HUDEP-2 (cell line): Measurements from ENCODE around the gene TRPC4AP.
"Not testable (repeated sequence)": the region's sequence is repeated elsewhere in the genome, so short reads cannot be mapped to it uniquely, and the experiment has no call there.

Source experiments
- DNase-seq, 76 experiments: peaks; one replicate each; lab custom pipeline; 2025; ENCODE audit not compliant: unreplicated experiment in 76 of 76; lab: John Stamatoyannopoulos, UW

TRPC4AP gene

DNA sequence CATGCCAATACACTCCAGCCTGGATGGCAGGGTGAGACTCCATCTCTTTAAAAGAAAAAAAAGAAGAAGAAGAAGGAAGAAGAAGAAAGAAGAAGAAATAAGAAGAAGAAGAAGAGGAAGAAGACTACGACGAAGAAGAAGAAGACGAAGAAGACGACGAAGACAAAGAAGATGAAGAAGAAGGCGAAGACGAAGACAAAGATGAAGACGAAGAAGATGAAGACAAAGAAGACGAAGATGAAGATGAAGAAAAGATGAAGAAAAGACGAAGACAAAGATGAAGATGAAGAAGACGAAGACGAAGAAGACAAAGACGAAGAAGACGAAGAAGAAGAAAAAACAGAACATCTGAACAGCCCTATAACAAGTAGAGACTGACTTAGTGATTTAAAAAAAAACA, 33.0 kb downstream of the TRPC4AP start:
- no peak for DNase-seq

- no peak for DNase-seq
These were observed 33.5 kb downstream of the TRPC4AP start for GRCh38 chr20:35059110-35059509.

GRCh38 chr20:35055445-35056276, 36.9 kb downstream of the TRPC4AP start:
- DNase-seq: no peak

- no peak for DNase-seq
These were observed 37.8 kb downstream of the TRPC4AP start for GRCh38 chr20:35054814-35055213.

GRCh38 chr20:35052616-35053015, 40.0 kb downstream of the TRPC4AP start:
- not testable (repeated sequence) for DNase-seq

DNA sequence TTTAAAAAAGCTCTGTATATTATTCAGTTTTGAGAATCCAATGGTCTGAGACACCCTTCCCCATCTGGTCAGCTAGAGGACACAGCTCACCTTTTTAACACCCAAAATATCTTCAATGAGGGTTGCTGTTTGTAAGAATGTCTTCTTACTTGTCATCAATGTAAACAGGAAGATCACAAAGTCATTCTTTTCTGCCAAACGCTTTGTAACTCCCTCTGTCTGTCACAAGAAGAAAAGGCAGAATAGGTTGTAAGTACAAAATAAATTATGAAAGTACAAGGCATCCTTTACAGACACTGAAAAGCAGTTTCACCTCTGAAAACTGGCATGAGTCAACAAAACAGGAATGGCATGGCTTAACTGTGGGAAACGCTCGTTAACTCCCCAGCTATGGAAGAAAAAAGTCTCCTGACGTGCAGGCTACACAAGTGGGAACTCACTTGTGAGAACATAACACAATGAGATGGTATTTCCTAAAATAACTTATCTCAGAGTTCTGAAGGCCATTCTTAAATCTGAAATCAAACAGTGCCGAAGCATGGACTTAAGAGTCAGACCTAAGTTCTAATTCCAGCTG, 42.7 kb downstream of the TRPC4AP start:
- no peak for DNase-seq

GRCh38 chr20:35048739-35049138, 43.9 kb downstream of the TRPC4AP start:
- DNase-seq: no peak

DNA sequence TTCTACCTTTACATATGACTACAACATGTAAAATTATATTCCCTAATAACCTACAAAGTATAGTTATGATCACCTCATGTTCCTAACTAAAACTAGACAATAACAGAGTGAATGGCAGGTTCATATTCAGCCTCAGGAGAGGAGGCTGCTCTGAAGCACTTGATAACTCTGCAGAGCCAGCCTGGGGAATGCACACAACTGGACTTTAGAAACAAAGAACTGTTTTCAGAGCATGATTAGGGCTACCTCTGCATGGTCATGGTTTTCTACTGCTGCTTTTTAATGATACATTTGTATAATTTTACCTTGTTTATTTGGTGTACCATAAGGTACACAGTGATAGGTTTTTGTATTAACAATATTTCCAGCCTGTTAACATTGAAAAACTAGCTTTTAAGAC, 50.3 kb downstream of the TRPC4AP start:
- no peak for DNase-seq

DNA sequence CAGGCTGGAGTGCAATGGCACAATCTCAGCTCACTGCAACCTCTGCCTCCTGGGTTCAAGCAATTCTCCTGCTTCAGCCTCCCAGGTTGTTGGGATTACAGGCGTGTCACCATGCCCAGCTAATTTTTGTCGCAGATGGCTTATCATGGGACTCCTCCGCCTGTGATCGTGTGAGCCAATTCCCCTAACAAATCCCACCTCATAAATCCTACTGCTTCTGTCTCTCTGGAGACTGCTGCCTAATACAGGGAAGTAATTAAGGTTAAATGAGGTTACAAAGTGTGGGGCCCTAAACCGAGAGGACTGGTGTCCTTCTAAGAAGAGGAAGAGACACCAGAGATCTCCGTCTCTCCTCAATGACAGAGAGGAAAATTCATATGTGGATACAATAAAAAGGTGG, 52.0 kb downstream of the TRPC4AP start:
- no peak for DNase-seq

DNA sequence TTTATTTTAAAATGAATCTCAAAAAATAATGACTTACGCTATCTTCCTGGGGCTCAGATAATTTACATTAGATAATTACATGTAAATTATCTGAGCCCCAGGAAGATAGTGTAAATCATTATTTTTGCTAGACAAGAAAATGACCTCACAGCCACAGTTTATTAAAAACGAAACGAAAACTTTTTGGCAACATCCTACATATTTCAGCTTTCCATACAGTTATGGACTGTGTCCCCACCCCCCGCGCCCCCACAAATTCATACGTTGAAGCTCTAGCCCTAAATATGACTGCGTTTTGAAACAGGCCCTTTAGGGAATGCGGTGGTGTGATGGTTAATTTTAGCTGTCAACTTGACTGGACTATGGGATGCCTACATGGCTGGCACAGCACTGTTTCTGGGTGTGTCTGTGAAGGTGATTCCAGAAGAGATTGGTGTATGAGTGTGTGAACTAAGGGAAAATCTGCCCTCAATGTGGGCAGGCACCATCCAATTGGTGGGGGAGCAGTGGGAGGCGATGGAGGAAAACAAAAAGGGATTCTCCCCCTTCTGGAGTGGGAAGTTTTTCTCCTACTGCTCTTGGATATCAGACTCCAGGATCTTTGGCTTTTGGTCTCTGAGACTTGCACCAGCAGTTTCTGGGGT, 52.6 kb downstream of the TRPC4AP start:
- DNase-seq: no peak

DNA sequence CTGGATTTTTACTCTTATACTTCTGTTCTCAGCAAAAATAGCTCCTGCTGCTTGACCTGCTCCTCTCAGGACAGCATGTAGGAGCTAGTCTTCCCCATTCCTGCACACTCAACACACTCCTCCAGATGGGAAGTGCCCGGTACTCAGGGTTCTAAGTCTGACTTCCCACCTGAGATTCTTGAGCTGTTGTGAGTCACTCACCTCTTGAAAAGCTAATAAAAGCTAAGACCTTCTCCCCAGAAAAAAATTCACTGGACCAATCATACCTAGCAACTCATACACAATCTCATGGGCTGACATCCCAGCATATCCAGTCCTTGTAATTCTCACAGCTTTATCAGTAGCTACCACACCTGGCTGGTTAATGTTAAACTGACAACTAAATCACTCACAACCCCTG, 53.5 kb downstream of the TRPC4AP start:
- DNase-seq: no peak

GRCh38 chr20:35034145-35034544, 58.5 kb downstream of the TRPC4AP start:
- DNase-seq: no peak

DNA sequence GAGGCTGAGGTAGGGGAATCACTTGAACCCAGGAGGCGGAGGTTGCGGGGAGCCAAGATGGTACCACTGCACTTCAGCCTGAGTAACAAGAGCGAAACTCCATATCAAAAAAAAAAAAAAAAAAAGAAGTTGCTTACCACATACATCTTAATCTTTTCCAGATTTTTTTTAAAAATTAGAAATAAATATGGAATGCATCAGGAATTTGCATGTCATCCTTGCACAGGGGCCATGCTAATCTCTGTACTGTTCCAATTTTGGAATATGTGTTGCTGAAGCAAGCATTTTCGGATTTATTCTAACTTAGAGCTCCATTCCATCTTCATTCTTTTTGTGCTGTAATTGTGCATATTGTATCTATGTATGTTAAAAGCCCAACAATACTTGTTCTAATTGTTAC, 62.5 kb downstream of the TRPC4AP start:
- no peak for DNase-seq

- DNase-seq: peak in 1 of 76 experiments; percentile 6
These were observed 65.3 kb downstream of the TRPC4AP start for GRCh38 chr20:35027301-35027700.

GRCh38 chr20:35025116-35025515, 67.5 kb downstream of the TRPC4AP start:
- no peak for DNase-seq

GRCh38 chr20:35023624-35024023, 69.0 kb downstream of the TRPC4AP start:
- no peak for DNase-seq

- DNase-seq: no peak
These were observed 70.8 kb downstream of the TRPC4AP start for GRCh38 chr20:35021831-35022230.

GRCh38 chr20:35021063-35021462, 71.5 kb downstream of the TRPC4AP start:
- DNase-seq: no peak

DNA sequence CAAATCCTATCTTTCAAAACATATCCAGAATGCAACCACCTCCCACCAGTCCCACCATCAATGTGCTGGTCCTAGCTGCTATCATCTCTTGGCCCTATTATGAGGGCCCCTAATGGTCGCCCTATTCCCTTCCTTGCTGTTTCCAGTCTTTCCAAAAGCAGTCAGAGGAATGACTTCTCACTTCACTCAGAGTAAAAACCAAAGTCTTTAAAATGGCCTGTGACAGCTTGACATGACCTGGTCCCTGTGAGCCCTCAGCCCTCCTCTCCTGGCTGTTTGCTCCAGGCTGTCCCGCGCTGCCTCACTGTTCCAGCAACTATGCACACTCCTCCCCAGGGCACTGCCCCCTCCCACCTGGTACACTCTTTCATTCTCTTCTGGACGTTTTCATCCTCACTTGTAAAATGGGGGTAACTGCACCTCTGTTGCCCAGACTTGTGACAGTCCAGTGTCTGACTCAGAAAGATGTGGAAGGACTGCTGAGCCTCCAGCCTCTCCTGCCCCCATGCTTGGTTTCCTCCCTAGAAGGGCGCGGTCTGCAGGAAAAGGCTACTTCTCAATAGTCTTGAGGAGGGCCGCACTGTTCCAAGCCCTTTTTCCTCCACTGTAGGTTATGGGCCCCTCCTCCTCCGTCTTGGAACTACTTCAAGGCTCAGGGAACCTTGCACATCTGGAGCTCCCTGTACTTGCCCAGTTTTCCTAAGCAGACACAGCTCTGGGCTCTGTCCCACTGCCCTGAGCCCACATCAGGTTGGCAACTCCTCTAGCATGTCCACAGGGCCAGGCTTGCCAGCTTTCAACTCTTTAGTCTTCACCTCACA, 72.3 kb downstream of the TRPC4AP start:
- no peak for DNase-seq

GRCh38 chr20:35018590-35019371, 73.8 kb downstream of the TRPC4AP start:
- DNase-seq: peak in 70 of 76 experiments; percentile 18 to 87 (median 61)
